Activated naive CD4-positive, alpha-beta T cell treated with anti-CD3 and anti-CD28 coated beads, Interleukin-2, amount 50 U/mL, for 24 hours (primary cell): ENCODE data around the gene HLA-B.
"Not testable (repeated sequence)": the region's sequence is repeated elsewhere in the genome, so short reads cannot be mapped to it uniquely, and the experiment has no call there.

Experiments used
- H3K27ac Mint-ChIP-seq: one replicate; pipeline ENCODE4 v1.8.0; 2021; ENCODE audit warnings: mild to moderate bottlenecking, mixed read lengths
- H3K27me3 Mint-ChIP-seq: one replicate; pipeline ENCODE4 v1.8.0; 2021; ENCODE audit warnings: mixed read lengths
- H3K36me3 Mint-ChIP-seq: one replicate; pipeline ENCODE4 v1.8.0; 2021; ENCODE audit warnings: mixed read lengths
- H3K4me1 Mint-ChIP-seq: one replicate; pipeline ENCODE4 v1.8.0; 2021; ENCODE audit warnings: mixed read lengths
- H3K4me3 Mint-ChIP-seq: one replicate; pipeline ENCODE4 v1.8.0; 2021; ENCODE audit warnings: mild to moderate bottlenecking, mixed read lengths
- H3K9me3 Mint-ChIP-seq: one replicate; pipeline ENCODE4 v1.8.0; 2021; ENCODE audit warnings: mixed read lengths

The HLA-B gene

DNA sequence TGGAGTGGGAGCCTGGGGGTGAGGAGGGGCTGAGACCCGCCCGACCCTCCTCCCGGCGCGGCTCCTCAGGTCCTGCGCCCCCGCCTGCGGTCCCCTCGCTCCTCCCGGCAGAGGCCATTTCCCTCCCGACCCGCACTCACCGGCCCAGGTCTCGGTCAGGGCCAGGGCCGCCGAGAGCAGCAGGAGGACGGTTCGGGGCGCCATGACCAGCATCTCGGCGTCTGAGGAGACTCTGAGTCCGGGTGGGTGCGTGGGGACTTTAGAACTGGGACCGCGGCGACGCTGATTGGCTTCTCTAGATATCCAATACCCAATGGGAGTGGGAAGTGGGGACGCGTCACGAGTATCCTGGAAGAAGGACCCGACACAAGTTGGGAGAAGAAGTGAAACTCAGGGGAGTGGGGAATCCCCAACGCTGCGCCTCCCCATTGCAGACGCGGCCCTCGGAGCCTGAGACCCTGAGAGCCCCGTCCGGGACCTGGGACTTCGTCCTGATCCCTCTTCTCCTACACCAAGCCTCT, at the start of gene HLA-B:
Gene HLA-B, minus strand, starts transcription at position 234 of the 521 bp plus-strand sequence. Its CDS starts 21 bp downstream, at position 213.
- Mint-ChIP-seq H3K27ac (peak within 1 kb of the TSS; percentile 98), H3K4me1 (peaks cover 63% of the 10 kb centered on the region), H3K4me3 (peak within 1 kb of the TSS; percentile 97), H3K27me3 (no peaks in the 10 kb centered on the region), H3K36me3 (peaks cover 27% of the 10 kb centered on the region), H3K9me3 (no peaks in the 10 kb centered on the region)

- Mint-ChIP-seq H3K27ac (no peak overlapping the region), H3K27me3 (no peaks in the 10 kb centered on the region), H3K4me3 (peak overlapping the region; percentile 31), H3K36me3 (peaks cover 3% of the 10 kb centered on the region), H3K9me3 (no peaks in the 10 kb centered on the region), H3K4me1 (peaks cover 81% of the 10 kb centered on the region)
Observed at GRCh38 chr6:31405996-31406395, 49.0 kb upstream of the HLA-B start.

GRCh38 chr6:31404061-31404364, 47.0 kb upstream of the HLA-B start:
- not testable (repeated sequence) for H3K9me3 Mint-ChIP-seq, H3K27me3 Mint-ChIP-seq, H3K36me3 Mint-ChIP-seq
- Mint-ChIP-seq H3K27ac (peak overlapping the region; percentile 85), H3K4me3 (peak overlapping the region; percentile 94), H3K4me1 (peaks cover 80% of the 10 kb centered on the region)

- Mint-ChIP-seq H3K9me3 (no peaks in the 10 kb centered on the region), H3K27me3 (no peaks in the 10 kb centered on the region), H3K4me1 (peaks cover 81% of the 10 kb centered on the region), H3K27ac (peak within 1 kb of the TSS; percentile 85), H3K36me3 (no peaks in the 10 kb centered on the region), H3K4me3 (peak within 1 kb of the TSS; percentile 94)
Observed at GRCh38 chr6:31403283-31404060, 46.5 kb upstream of the HLA-B start, which contains the start of gene MICA. Gene MICA (plus strand): TSS chr6:31403595. CDS start chr6:31403633, 38 bp downstream.

- H3K9me3 Mint-ChIP-seq = no peaks in the 10 kb centered on the region
- no peaks in the 10 kb centered on the region for H3K27me3 Mint-ChIP-seq
- H3K36me3 Mint-ChIP-seq = no peaks in the 10 kb centered on the region
- peak overlapping the region; percentile 94 for H3K4me3 Mint-ChIP-seq
- peaks cover 72% of the 10 kb centered on the region for H3K4me1 Mint-ChIP-seq
- peak overlapping the region; percentile 56 for H3K27ac Mint-ChIP-seq
Observed at GRCh38 chr6:31402324-31403282, 45.6 kb upstream of the HLA-B start.

GRCh38 chr6:31401403-31401802, 44.4 kb upstream of the HLA-B start:
- Mint-ChIP-seq H3K36me3 (no peaks in the 10 kb centered on the region), H3K27ac (peak overlapping the region; percentile 23), H3K9me3 (no peaks in the 10 kb centered on the region), H3K4me1 (peaks cover 68% of the 10 kb centered on the region), H3K4me3 (peak overlapping the region; percentile 94), H3K27me3 (no peaks in the 10 kb centered on the region)

- Mint-ChIP-seq H3K36me3 (no peaks in the 10 kb centered on the region), H3K9me3 (no peaks in the 10 kb centered on the region), H3K4me1 (peaks cover 61% of the 10 kb centered on the region), H3K4me3 (peak overlapping the region; percentile 94), H3K27me3 (no peaks in the 10 kb centered on the region), H3K27ac (peak overlapping the region; percentile 67)
Observed at GRCh38 chr6:31400467-31401289, 43.7 kb upstream of the HLA-B start.

DNA sequence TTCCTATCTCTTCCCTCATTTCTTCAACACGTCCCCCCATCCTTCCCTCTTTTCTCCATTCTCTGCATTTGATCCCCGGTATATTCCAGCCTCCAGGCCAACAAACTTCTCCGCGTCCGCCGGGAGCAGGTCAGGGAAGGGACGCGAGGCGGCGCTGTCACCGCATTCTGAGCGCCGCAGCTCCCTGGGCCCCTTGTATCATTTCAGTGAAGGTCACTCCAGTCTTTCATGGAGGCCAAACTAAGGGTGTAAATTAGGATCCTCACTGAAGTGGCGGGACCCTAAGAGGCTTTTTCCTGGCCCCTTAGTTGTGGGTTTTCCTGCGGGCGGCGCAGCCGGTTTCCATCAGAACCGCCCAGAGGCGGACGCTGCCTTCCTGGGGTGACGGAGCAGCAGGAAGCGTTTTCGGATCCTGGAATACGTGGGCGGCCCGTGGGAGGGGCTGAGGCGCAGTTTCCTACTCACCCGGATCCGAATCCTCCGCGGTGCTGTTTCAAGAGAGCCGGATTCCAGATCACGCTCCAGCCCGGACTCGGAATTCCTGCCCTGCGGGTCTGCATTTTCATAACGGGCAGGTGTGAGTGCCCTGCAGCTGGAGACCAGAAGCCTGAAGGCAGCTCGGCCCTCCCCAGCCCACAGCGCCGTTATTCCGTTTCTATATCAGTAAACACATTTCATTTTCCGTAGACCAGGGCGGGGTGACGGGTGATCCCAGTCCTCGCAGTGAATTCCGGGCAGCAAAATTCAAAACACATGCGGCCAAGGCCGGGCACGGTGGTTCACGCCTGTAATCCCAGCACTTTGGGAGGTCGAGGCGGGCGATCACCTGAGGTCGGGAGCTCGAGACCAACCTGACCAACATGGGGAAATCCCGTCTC, 42.8 kb upstream of the HLA-B start:
- Mint-ChIP-seq H3K9me3 (no peaks in the 10 kb centered on the region), H3K27me3 (no peaks in the 10 kb centered on the region), H3K27ac (peak overlapping the region; percentile 79), H3K36me3 (no peaks in the 10 kb centered on the region), H3K4me1 (peaks cover 56% of the 10 kb centered on the region), H3K4me3 (peak overlapping the region; percentile 94)

GRCh38 chr6:31397901-31398525, 41.0 kb upstream of the HLA-B start:
- Mint-ChIP-seq H3K4me3 (peak overlapping the region; percentile 37), H3K27me3 (no peaks in the 10 kb centered on the region), H3K9me3 (no peaks in the 10 kb centered on the region), H3K4me1 (peaks cover 45% of the 10 kb centered on the region), H3K36me3 (peaks cover 6% of the 10 kb centered on the region), H3K27ac (no peak overlapping the region)

DNA sequence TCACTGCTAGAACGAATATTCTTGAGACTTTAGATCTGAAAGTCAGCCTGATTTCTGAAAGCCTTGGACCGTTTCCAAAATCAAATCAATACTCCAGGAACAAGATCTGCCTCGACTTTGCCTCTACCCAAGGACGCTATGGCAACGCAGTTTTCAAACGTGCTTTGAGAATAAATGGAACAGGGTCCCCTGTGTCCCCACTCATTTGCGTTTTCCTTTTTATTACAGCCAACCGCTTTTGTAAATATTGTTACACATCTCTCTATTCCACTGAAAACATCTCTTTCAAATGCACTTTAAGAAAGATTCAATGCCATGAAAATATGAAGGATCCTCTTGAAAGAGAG, 40.1 kb upstream of the HLA-B start:
- not testable (repeated sequence) for H3K36me3 Mint-ChIP-seq, H3K27ac Mint-ChIP-seq, H3K27me3 Mint-ChIP-seq, H3K9me3 Mint-ChIP-seq
- peaks cover 37% of the 10 kb centered on the region for H3K4me1 Mint-ChIP-seq
- peak overlapping the region; percentile 19 for H3K4me3 Mint-ChIP-seq

DNA sequence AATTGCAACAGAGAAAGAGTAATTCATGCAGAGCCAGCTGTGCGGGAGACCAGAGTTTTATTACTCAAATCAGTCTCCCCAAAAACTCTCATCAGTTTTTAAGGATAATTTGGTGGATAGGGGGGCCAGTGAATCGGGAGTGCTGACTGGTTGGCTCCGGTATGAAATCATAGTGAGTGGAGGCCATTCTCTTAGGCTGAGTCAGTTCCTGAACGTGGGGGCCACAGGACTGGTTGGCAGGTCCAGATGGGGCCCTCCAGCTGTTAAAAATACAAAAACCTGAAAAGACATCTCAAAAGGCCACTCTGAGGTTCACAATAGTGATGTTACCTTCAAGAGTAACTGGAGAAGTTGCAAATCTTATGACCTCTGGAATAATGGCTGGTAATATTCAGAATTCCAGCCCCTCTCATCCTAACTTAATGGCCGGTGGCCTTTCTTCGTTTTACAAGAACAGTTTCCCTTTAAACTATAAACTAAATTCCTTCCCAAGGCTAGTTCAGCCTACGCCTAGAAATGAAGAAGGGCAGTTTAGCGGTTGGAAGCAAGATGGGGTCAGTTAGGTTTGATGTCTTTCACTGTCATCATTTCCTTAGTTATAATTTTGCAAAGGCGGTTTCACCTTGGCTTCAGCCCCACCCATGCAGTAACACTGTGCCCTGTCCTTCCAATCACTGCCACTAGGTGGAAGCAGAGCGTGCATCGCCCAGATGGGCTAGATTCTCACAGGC, 39.6 kb upstream of the HLA-B start:
- Mint-ChIP-seq H3K27me3 (no peaks in the 10 kb centered on the region), H3K27ac (no peak overlapping the region), H3K4me1 (peaks cover 31% of the 10 kb centered on the region), H3K36me3 (peaks cover 6% of the 10 kb centered on the region), H3K4me3 (peak overlapping the region; percentile 19), H3K9me3 (no peaks in the 10 kb centered on the region)

GRCh38 chr6:31395832-31396231, 38.9 kb upstream of the HLA-B start:
- H3K4me3 Mint-ChIP-seq = no peak overlapping the region
- H3K4me1 Mint-ChIP-seq = peaks cover 24% of the 10 kb centered on the region
- no peaks in the 10 kb centered on the region for H3K27me3 Mint-ChIP-seq
- H3K9me3 Mint-ChIP-seq = no peaks in the 10 kb centered on the region
- H3K36me3 Mint-ChIP-seq = peaks cover 6% of the 10 kb centered on the region
- no peak overlapping the region for H3K27ac Mint-ChIP-seq

DNA sequence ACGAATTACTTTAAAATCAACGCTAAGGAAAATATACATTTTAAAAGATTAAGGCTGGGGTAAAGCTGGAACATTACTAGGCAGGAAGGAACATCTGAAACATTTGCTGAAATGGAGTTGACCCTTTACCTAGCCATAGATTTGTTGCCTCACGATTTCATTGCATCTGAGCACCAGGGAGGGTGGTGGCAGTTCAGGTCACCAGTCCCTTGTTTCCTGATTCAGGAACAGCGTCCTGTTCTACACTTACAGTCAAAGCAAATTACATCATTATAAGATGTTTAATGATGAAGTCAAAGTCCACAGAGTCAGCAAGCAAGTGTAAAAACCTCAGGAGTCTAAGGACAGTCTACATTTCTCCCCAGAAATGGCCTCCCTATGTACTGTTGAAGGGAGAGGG, 37.4 kb upstream of the HLA-B start:
- Mint-ChIP-seq H3K4me1 (peaks cover 12% of the 10 kb centered on the region), H3K27ac (no peak overlapping the region), H3K4me3 (no peak overlapping the region), H3K9me3 (no peaks in the 10 kb centered on the region), H3K36me3 (peaks cover 6% of the 10 kb centered on the region), H3K27me3 (no peaks in the 10 kb centered on the region)
